SH-SY5Y (cell line): Measurements from ENCODE around the gene UNC5CL.

Experiments used
- GATA2 ChIP-seq: IDR thresholded peaks from 2 replicates; pipeline ENCODE4 v1.6.1; 2011; ENCODE audit warnings: mild to moderate bottlenecking, low read depth, low read length
- GATA3 ChIP-seq: IDR thresholded peaks from 2 replicates; pipeline ENCODE4 v1.6.1; 2011; ENCODE audit warnings: low read depth, mild to moderate bottlenecking, low read length, moderate library complexity

- TF ChIP-seq GATA2, result no peak
- TF ChIP-seq GATA3, result no peak
Observed at GRCh38 chr6:41036601-41037000, 2.4 kb downstream of the UNC5CL start.
